DND-41 (cell line): ENCODE data around the gene TPCN1.
A peak's percentile ranks its signal among the peaks of the same experiment; 100 is the strongest.

Experiments
- ATAC-seq: fragments of 200-7000 bp; cut with Tn5 transposase; 3 replicates; pipeline ENCODE4 v1.9.1; 2021; ENCODE audit warnings: low read depth; ENCODE audit not compliant: insufficient read depth
- DNase-seq: peaks from one replicate; pipeline ENCODE4 v3.0.0-alpha.2; 2020
- H2AFZ ChIP-seq: 2 replicates; pipeline ENCODE4 v1.6.0; 2012; ENCODE audit warnings: low read depth, low read length
- H3K27ac ChIP-seq: 2 replicates; pipeline ENCODE4 v1.5.1; 2012; ENCODE audit warnings: low read length, inconsistent platforms
- H3K27me3 ChIP-seq: fragments of 200-600 bp; sonication (generic); 2 replicates; pipeline ENCODE4 v1.6.0; 2012; ENCODE audit warnings: low read length, mild to moderate bottlenecking, inconsistent platforms; ENCODE audit not compliant: insufficient read depth, poor library complexity
- H3K36me3 ChIP-seq: 2 replicates; pipeline ENCODE4 v1.5.1; 2012; ENCODE audit warnings: low read length, inconsistent platforms; ENCODE audit not compliant: insufficient read depth
- H3K4me1 ChIP-seq: 2 replicates; pipeline ENCODE4 v1.5.1; 2012; ENCODE audit warnings: mild to moderate bottlenecking, low read length; ENCODE audit not compliant: insufficient read depth
- H3K4me2 ChIP-seq: 2 replicates; pipeline ENCODE4 v1.6.0; 2012; ENCODE audit warnings: mild to moderate bottlenecking, moderate library complexity, low read length, inconsistent platforms; ENCODE audit not compliant: insufficient read depth
- H3K4me3 ChIP-seq, 2 experiments: fragments of 200-600 bp in 1 of 2; shearing (Covaris generic) in 1 of 2; 2 replicates each; pipeline ENCODE4 v1.5.1; 2012 to 2016; ENCODE audit warnings: inconsistent platforms in 2 of 2, low read length in 2 of 2, mild to moderate bottlenecking in 2 of 2, low read depth in 1 of 2, moderate library complexity in 1 of 2
- H3K79me2 ChIP-seq: 2 replicates; pipeline ENCODE4 v1.6.0; 2012; ENCODE audit warnings: low read length, inconsistent platforms; ENCODE audit not compliant: insufficient read depth
- H3K9ac ChIP-seq: 2 replicates; pipeline ENCODE4 v1.6.0; 2012; ENCODE audit warnings: low read depth, mild to moderate bottlenecking, inconsistent platforms, low read length, moderate library complexity
- H3K9me3 ChIP-seq: 2 replicates; pipeline ENCODE4 v1.5.1; 2012; ENCODE audit warnings: low read length, moderate library complexity, mild to moderate bottlenecking, inconsistent platforms; ENCODE audit not compliant: insufficient read depth, severe bottlenecking
- H4K20me1 ChIP-seq: 2 replicates; pipeline ENCODE4 v1.6.0; 2012; ENCODE audit warnings: low read length; ENCODE audit not compliant: insufficient read depth
- EZH2 ChIP-seq: IDR thresholded peaks from 3 replicates; pipeline ENCODE4 v1.6.1; 2012; ENCODE audit warnings: borderline replicate concordance, low read depth, mild to moderate bottlenecking, moderate library complexity, low read length, inconsistent platforms; ENCODE audit not compliant: severe bottlenecking
- TF ChIP-seq, protein P1 (sequence below): IDR thresholded peaks from 2 replicates; pipeline ENCODE4 v1.5.1; 2012; ENCODE audit warnings: borderline replicate concordance, low read length, moderate library complexity, mild to moderate bottlenecking; ENCODE audit not compliant: poor library complexity, severe bottlenecking; ENCODE audit errors: extremely low read depth

TPCN1 gene

DNA sequence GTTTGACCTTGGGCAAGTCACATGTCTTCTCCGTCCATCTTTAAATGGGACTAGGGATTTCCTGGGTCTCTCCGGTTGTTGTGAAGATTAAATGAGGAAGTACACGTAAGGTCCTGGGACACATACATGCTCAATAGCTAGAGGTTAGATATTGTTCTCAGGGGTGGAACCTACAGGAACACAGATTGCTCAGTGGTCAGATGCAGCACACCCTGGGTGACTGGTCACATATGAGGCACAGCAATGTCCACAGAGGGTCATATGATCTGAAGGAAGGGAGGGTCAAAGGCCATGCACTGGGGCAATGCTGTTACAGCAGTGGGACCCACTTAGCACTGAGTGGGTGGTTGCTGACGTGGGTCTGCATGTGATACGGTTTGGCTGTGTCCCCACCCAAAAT lies 125.1 kb downstream of the TPCN1 start:
- no peak overlapping the region for H3K27ac ChIP-seq
- no peak overlapping the region for H2AFZ ChIP-seq
- H3K4me3 ChIP-seq: no peak overlapping the region
- no peaks in the 10 kb centered on the region for H3K79me2 ChIP-seq
- no peaks in the 10 kb centered on the region for H3K27me3 ChIP-seq
- H3K4me2 ChIP-seq: no peak overlapping the region
- ATAC-seq (no peak), DNase-seq (no peak)
- H3K4me1 ChIP-seq: no peaks in the 10 kb centered on the region
- H4K20me1 ChIP-seq: no peaks in the 10 kb centered on the region
- H3K9ac ChIP-seq: no peak overlapping the region
- no peak for TF ChIP-seq EZH2
- TF ChIP-seq, protein P1, sequence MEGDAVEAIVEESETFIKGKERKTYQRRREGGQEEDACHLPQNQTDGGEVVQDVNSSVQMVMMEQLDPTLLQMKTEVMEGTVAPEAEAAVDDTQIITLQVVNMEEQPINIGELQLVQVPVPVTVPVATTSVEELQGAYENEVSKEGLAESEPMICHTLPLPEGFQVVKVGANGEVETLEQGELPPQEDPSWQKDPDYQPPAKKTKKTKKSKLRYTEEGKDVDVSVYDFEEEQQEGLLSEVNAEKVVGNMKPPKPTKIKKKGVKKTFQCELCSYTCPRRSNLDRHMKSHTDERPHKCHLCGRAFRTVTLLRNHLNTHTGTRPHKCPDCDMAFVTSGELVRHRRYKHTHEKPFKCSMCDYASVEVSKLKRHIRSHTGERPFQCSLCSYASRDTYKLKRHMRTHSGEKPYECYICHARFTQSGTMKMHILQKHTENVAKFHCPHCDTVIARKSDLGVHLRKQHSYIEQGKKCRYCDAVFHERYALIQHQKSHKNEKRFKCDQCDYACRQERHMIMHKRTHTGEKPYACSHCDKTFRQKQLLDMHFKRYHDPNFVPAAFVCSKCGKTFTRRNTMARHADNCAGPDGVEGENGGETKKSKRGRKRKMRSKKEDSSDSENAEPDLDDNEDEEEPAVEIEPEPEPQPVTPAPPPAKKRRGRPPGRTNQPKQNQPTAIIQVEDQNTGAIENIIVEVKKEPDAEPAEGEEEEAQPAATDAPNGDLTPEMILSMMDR: no peak
- H3K9me3 ChIP-seq: no peaks in the 10 kb centered on the region
- no peaks in the 10 kb centered on the region for H3K36me3 ChIP-seq

DNA sequence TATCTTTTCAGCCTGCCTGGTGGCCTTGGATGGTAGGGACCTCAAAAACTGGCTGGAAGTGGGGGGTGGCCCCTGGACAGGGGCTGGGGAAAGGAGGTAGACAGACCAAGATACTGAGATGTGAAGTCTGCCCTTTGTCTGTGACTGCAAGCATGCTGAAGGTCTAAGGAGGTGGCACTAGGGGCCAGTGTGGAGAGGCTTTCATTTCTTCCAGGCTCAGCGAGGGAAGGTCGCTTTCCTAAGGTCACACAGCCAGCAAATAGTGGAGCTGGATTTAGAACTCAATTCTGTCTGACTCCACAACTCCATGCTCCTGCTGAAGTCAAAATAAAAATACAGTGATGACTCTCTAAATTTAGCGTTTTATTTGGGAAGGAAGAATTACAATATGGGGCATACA lies 125.8 kb downstream of the TPCN1 start:
- DNase-seq (no peak), ATAC-seq (no peak)
- TF ChIP-seq EZH2: no peak
- TF ChIP-seq, protein P1: peak; percentile 4
- no peak overlapping the region for H3K27ac ChIP-seq
- no peaks in the 10 kb centered on the region for H3K4me1 ChIP-seq
- H4K20me1 ChIP-seq: no peaks in the 10 kb centered on the region
- H3K79me2 ChIP-seq: no peaks in the 10 kb centered on the region
- no peak overlapping the region for H2AFZ ChIP-seq
- H3K36me3 ChIP-seq: no peaks in the 10 kb centered on the region
- no peak overlapping the region for H3K4me2 ChIP-seq
- no peak overlapping the region for H3K9ac ChIP-seq
- no peaks in the 10 kb centered on the region for H3K9me3 ChIP-seq
- H3K27me3 ChIP-seq: no peaks in the 10 kb centered on the region
- no peak overlapping the region for H3K4me3 ChIP-seq

DNA sequence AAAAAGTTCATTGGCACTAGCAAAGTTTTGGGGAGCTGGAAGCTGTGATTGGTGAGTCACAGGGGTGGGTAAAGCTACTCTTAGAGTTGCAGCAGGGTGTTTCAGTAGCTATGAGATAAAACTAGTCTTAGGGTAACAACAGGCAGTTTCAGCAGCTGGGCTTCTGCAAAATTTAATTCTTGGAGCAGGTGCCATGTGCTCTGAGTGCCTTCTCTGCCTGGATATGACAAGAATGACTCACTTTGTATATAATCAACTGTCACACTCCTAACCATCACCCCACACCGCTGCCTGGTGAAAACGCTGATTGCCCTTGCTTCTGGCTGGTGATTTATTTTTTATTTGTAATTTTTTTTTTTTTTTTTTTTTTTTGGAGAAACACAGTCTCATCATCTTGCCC lies 126.6 kb downstream of the TPCN1 start:
- Histone ChIP-seq H3K27ac (no peak overlapping the region), H3K4me1 (no peaks in the 10 kb centered on the region), H3K36me3 (no peaks in the 10 kb centered on the region), H2AFZ (no peak overlapping the region), H3K4me3 (no peak overlapping the region), H3K9ac (no peak overlapping the region), H4K20me1 (no peaks in the 10 kb centered on the region), H3K4me2 (no peak overlapping the region), H3K79me2 (no peaks in the 10 kb centered on the region), H3K27me3 (no peaks in the 10 kb centered on the region), H3K9me3 (no peaks in the 10 kb centered on the region)
- 0 out of 3 replicates have a peak, but pooled peaks have one; percentile 12 for ATAC-seq
- TF ChIP-seq EZH2: no peak
- DNase-seq: no peak
